HL-60 (cell line): ENCODE data around the gene XXYLT1.

Source experiments
- CTCF ChIP-seq: IDR thresholded peaks from one replicate; pipeline ENCODE4 v1.5.1; 2011; ENCODE audit warnings: low read length, control low read depth, inconsistent platforms; ENCODE audit not compliant: insufficient read depth
- POLR2AphosphoS5 ChIP-seq: IDR thresholded peaks from 2 replicates; pipeline ENCODE4 v1.6.1; 2012; ENCODE audit warnings: low read depth
- TF ChIP-seq, protein P1 (sequence below): IDR thresholded peaks from 2 replicates; pipeline ENCODE4 v1.6.1; 2012; ENCODE audit warnings: low read depth; ENCODE audit not compliant: insufficient replicate concordance

DNA sequence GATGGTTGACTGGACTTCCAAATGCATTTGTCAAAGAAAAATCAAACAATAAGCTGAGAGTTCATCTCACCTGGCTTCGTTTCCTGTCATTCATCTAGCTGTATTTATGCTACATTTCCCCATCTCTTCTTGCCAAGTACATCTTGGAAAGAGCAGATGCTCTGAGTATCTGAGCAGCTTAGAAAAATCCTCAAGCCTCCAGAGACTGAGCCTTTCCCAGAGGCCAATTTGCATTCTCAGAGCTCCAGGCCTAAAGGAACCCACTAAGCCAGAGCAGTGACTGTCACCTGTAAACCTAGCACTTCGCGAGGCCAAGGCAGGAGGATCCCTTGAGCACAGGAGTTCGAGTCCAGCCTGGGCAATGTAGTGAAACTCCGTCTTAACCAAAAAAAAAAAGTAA, 100.5 kb downstream of the XXYLT1 start:
- TF ChIP-seq CTCF: no peak
- no peak for TF ChIP-seq POLR2AphosphoS5
- TF ChIP-seq, protein P1, sequence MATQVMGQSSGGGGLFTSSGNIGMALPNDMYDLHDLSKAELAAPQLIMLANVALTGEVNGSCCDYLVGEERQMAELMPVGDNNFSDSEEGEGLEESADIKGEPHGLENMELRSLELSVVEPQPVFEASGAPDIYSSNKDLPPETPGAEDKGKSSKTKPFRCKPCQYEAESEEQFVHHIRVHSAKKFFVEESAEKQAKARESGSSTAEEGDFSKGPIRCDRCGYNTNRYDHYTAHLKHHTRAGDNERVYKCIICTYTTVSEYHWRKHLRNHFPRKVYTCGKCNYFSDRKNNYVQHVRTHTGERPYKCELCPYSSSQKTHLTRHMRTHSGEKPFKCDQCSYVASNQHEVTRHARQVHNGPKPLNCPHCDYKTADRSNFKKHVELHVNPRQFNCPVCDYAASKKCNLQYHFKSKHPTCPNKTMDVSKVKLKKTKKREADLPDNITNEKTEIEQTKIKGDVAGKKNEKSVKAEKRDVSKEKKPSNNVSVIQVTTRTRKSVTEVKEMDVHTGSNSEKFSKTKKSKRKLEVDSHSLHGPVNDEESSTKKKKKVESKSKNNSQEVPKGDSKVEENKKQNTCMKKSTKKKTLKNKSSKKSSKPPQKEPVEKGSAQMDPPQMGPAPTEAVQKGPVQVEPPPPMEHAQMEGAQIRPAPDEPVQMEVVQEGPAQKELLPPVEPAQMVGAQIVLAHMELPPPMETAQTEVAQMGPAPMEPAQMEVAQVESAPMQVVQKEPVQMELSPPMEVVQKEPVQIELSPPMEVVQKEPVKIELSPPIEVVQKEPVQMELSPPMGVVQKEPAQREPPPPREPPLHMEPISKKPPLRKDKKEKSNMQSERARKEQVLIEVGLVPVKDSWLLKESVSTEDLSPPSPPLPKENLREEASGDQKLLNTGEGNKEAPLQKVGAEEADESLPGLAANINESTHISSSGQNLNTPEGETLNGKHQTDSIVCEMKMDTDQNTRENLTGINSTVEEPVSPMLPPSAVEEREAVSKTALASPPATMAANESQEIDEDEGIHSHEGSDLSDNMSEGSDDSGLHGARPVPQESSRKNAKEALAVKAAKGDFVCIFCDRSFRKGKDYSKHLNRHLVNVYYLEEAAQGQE: no peak
